Activated CD4-positive, alpha-beta T cell treated with anti-CD3 and anti-CD28 coated beads, Interleukin-2, amount 10 ng/mL, durations not matched to agents 24 days and 14 days (primary cell): ENCODE results near the gene TTLL5. TPM values are rescaled to one million over a fixed set of nuclear protein-coding genes. Genes with fewer than 3 reads are reported as not detected.

Source experiments
- DNase-seq: peaks from one replicate; pipeline ENCODE4 v3.0.0; 2022
- H3K27ac Mint-ChIP-seq: one replicate; pipeline ENCODE4 v1.8.0; 2022; ENCODE audit warnings: mild to moderate bottlenecking, mixed read lengths
- H3K27me3 Mint-ChIP-seq: one replicate; pipeline ENCODE4 v1.8.0; 2022; ENCODE audit warnings: mixed read lengths
- H3K36me3 Mint-ChIP-seq: one replicate; pipeline ENCODE4 v1.8.0; 2022; ENCODE audit warnings: low read depth, mild to moderate bottlenecking, mixed read lengths
- H3K4me1 Mint-ChIP-seq: one replicate; pipeline ENCODE4 v1.8.0; 2021; ENCODE audit warnings: mixed read lengths
- H3K4me3 Mint-ChIP-seq: one replicate; pipeline ENCODE4 v1.8.0; 2022; ENCODE audit warnings: mild to moderate bottlenecking, moderate library complexity, mixed read lengths
- H3K9me3 Mint-ChIP-seq: one replicate; pipeline ENCODE4 v1.8.0; 2021; ENCODE audit warnings: mixed read lengths
- intact Hi-C: fragments of 100-400 bp; cut with micrococcal nuclease; formaldehyde crosslinking; loops from one replicate; pipeline ENCODE4 v1.15.1; 2023
- total RNA-seq: library from RNA; stranded (reverse); gene quantifications from 2 replicates; pipeline ENCODE4 v1.2.3, GENCODE V29; 2022

Gene TTLL5
- total RNA-seq, 1 donor from 2014 or later: 35.5 TPM

GRCh38 chr14:75752086-75752485 lies 91.0 kb downstream of the TTLL5 start:
- H3K4me1 Mint-ChIP-seq: no peaks in the 10 kb centered on the region
- H3K4me3 Mint-ChIP-seq: no peak overlapping the region
- no peaks in the 10 kb centered on the region for H3K27me3 Mint-ChIP-seq
- intact Hi-C loops: no loop called here
- no peak for DNase-seq
- no peaks in the 10 kb centered on the region for H3K9me3 Mint-ChIP-seq
- no peak overlapping the region for H3K27ac Mint-ChIP-seq
- H3K36me3 Mint-ChIP-seq: peaks cover 39% of the 10 kb centered on the region

GRCh38 chr14:75752907-75753594 lies 92.0 kb downstream of the TTLL5 start:
- Mint-ChIP-seq H3K9me3 (no peaks in the 10 kb centered on the region), H3K4me1 (no peaks in the 10 kb centered on the region), H3K4me3 (no peak overlapping the region), H3K27ac (no peak overlapping the region), H3K36me3 (peaks cover 32% of the 10 kb centered on the region), H3K27me3 (no peaks in the 10 kb centered on the region)
- DNase-seq: no peak
- intact Hi-C loops: no loop called here

GRCh38 chr14:75753696-75754095 lies 92.7 kb downstream of the TTLL5 start:
- Mint-ChIP-seq H3K9me3 (no peaks in the 10 kb centered on the region), H3K4me3 (no peak overlapping the region), H3K36me3 (peaks cover 27% of the 10 kb centered on the region), H3K4me1 (no peaks in the 10 kb centered on the region), H3K27me3 (no peaks in the 10 kb centered on the region), H3K27ac (no peak overlapping the region)
- intact Hi-C loops: no loop called here
- DNase-seq: no peak

- Mint-ChIP-seq H3K27me3 (no peaks in the 10 kb centered on the region), H3K27ac (no peak overlapping the region), H3K4me1 (no peaks in the 10 kb centered on the region), H3K36me3 (peaks cover 15% of the 10 kb centered on the region), H3K9me3 (no peaks in the 10 kb centered on the region), H3K4me3 (no peak overlapping the region)
- intact Hi-C loops: no loop called here
- no peak for DNase-seq
Observed at GRCh38 chr14:75757644-75758402, 96.8 kb downstream of the TTLL5 start.

GRCh38 chr14:75764020-75764419 lies 103.0 kb downstream of the TTLL5 start:
- no peaks in the 10 kb centered on the region for H3K4me1 Mint-ChIP-seq
- no peaks in the 10 kb centered on the region for H3K27me3 Mint-ChIP-seq

GRCh38 chr14:75769047-75769685 lies 108.1 kb downstream of the TTLL5 start:
- no peak for DNase-seq
- no peaks in the 10 kb centered on the region for H3K9me3 Mint-ChIP-seq
- H3K36me3 Mint-ChIP-seq: peaks cover 5% of the 10 kb centered on the region
- no peaks in the 10 kb centered on the region for H3K4me1 Mint-ChIP-seq
- H3K27me3 Mint-ChIP-seq: no peaks in the 10 kb centered on the region
- intact Hi-C loops: no loop called here
- H3K27ac Mint-ChIP-seq: no peak overlapping the region
- H3K4me3 Mint-ChIP-seq: no peak overlapping the region

More at GRCh38 chr14:75764020-75764419, 103.0 kb downstream of the TTLL5 start:
- Mint-ChIP-seq H3K9me3 (no peaks in the 10 kb centered on the region), H3K4me3 (no peak overlapping the region), H3K36me3 (peaks cover 2% of the 10 kb centered on the region), H3K27ac (no peak overlapping the region)
- intact Hi-C loops: no loop called here
- DNase-seq: no peak

GRCh38 chr14:75770635-75771034 lies 109.6 kb downstream of the TTLL5 start:
- intact Hi-C loops: no loop called here
- DNase-seq: no peak
- no peaks in the 10 kb centered on the region for H3K27me3 Mint-ChIP-seq
- no peaks in the 10 kb centered on the region for H3K4me1 Mint-ChIP-seq
- peaks cover 16% of the 10 kb centered on the region for H3K36me3 Mint-ChIP-seq
- no peak overlapping the region for H3K27ac Mint-ChIP-seq
- H3K9me3 Mint-ChIP-seq: no peaks in the 10 kb centered on the region
- no peak overlapping the region for H3K4me3 Mint-ChIP-seq

GRCh38 chr14:75771595-75771994 lies 110.5 kb downstream of the TTLL5 start:
- Mint-ChIP-seq H3K27me3 (no peaks in the 10 kb centered on the region), H3K9me3 (no peaks in the 10 kb centered on the region), H3K36me3 (peaks cover 17% of the 10 kb centered on the region), H3K4me1 (no peaks in the 10 kb centered on the region), H3K4me3 (no peak overlapping the region), H3K27ac (no peak overlapping the region)
- intact Hi-C loops: no loop called here
- no peak for DNase-seq

- Mint-ChIP-seq H3K36me3 (peaks cover 18% of the 10 kb centered on the region), H3K27ac (no peak overlapping the region), H3K4me3 (no peak overlapping the region), H3K9me3 (no peaks in the 10 kb centered on the region), H3K4me1 (no peaks in the 10 kb centered on the region), H3K27me3 (no peaks in the 10 kb centered on the region)
- no peak for DNase-seq
- intact Hi-C loops: no loop called here
Observed at GRCh38 chr14:75773046-75773445, 112.0 kb downstream of the TTLL5 start.

- H3K4me3 Mint-ChIP-seq: no peak overlapping the region
- intact Hi-C loops: no loop called here
- no peak for DNase-seq
- H3K27me3 Mint-ChIP-seq: no peaks in the 10 kb centered on the region
- peaks cover 24% of the 10 kb centered on the region for H3K36me3 Mint-ChIP-seq
- no peaks in the 10 kb centered on the region for H3K4me1 Mint-ChIP-seq
- H3K27ac Mint-ChIP-seq: no peak overlapping the region
- no peaks in the 10 kb centered on the region for H3K9me3 Mint-ChIP-seq
Observed at GRCh38 chr14:75781096-75781495, 120.0 kb downstream of the TTLL5 start.

- Mint-ChIP-seq H3K9me3 (no peaks in the 10 kb centered on the region), H3K4me3 (no peak overlapping the region), H3K27ac (peak overlapping the region; percentile 20), H3K36me3 (peaks cover 27% of the 10 kb centered on the region), H3K27me3 (no peaks in the 10 kb centered on the region), H3K4me1 (no peaks in the 10 kb centered on the region)
- intact Hi-C loops: no loop called here
- no peak for DNase-seq
Observed at GRCh38 chr14:75783184-75783583, 122.1 kb downstream of the TTLL5 start.

GRCh38 chr14:75783602-75784313 lies 122.7 kb downstream of the TTLL5 start:
- Mint-ChIP-seq H3K4me3 (no peak overlapping the region), H3K27me3 (no peaks in the 10 kb centered on the region), H3K9me3 (no peaks in the 10 kb centered on the region), H3K4me1 (no peaks in the 10 kb centered on the region), H3K27ac (no peak overlapping the region), H3K36me3 (peaks cover 28% of the 10 kb centered on the region)
- intact Hi-C loops: no loop called here
- no peak for DNase-seq

- no peak overlapping the region for H3K4me3 Mint-ChIP-seq
- no peak overlapping the region for H3K27ac Mint-ChIP-seq
- no peaks in the 10 kb centered on the region for H3K9me3 Mint-ChIP-seq
- no peaks in the 10 kb centered on the region for H3K27me3 Mint-ChIP-seq
- H3K36me3 Mint-ChIP-seq: peaks cover 30% of the 10 kb centered on the region
- intact Hi-C loops: no loop called here
- no peak for DNase-seq
- no peaks in the 10 kb centered on the region for H3K4me1 Mint-ChIP-seq
Observed at GRCh38 chr14:75784314-75784686, 123.3 kb downstream of the TTLL5 start.

GRCh38 chr14:75793806-75794205 lies 132.8 kb downstream of the TTLL5 start:
- Mint-ChIP-seq H3K27ac (no peak overlapping the region), H3K4me3 (no peak overlapping the region), H3K27me3 (no peaks in the 10 kb centered on the region), H3K36me3 (peaks cover 31% of the 10 kb centered on the region), H3K9me3 (peaks cover 1% of the 10 kb centered on the region), H3K4me1 (no peaks in the 10 kb centered on the region)
- intact Hi-C loops: no loop called here
- DNase-seq: no peak
